Stimulated activated CD4-positive, alpha-beta T cell treated with anti-CD3 and anti-CD28 coated beads, TNF-alpha, amount 100 ng/mL, for 1 hour (primary cell): ENCODE measurements around the gene UBA3.
A peak's percentile ranks its signal among the peaks of the same experiment; 100 is the strongest.

Experiments used
- DNase-seq, 3 donors: peaks; one replicate each; pipeline ENCODE4 v3.0.0-alpha.2; 2020; ENCODE audit warnings: low read depth in 3 of 3, low spot score in 1 of 3

Gene UBA3

DNA sequence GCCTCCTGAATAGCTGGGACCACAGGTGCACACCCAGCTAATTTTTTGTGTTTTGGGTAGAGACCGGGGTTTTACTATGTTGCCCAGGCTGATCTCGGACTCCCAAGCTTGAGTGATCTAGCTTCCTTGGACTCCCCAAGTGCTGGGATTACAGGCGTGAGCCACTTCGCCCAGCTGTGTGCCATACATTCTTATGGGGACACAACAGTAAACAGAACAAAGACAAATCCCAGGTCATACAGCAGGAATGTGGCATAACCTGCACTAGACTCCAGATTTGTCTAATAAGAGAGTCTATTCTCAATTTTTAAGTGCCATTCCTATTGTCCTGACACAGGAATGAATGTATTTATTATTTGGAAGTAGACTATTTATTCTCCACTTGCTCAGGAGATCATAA is 22.2 kb upstream of the UBA3 start:
- no peak for DNase-seq

DNA sequence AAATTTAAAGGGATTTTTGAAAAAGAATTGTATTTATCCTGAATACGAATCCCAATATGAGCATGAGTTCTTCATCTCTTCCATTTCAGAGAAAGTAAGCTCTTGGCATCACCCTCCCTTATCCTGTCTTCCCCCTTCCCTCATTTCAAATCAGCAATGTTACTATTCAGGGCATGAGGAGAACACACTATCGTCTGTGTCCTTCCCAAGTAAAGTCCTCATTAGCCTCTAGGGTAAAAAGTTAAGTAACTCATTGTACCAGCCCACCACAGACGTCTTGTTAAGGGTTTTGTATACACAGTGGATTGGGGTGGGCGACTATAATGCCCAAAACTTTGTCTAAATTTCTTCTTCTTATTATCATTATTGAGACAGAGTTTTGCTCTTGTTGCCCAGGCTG is 19.4 kb upstream of the UBA3 start:
- DNase-seq, result no peak

DNA sequence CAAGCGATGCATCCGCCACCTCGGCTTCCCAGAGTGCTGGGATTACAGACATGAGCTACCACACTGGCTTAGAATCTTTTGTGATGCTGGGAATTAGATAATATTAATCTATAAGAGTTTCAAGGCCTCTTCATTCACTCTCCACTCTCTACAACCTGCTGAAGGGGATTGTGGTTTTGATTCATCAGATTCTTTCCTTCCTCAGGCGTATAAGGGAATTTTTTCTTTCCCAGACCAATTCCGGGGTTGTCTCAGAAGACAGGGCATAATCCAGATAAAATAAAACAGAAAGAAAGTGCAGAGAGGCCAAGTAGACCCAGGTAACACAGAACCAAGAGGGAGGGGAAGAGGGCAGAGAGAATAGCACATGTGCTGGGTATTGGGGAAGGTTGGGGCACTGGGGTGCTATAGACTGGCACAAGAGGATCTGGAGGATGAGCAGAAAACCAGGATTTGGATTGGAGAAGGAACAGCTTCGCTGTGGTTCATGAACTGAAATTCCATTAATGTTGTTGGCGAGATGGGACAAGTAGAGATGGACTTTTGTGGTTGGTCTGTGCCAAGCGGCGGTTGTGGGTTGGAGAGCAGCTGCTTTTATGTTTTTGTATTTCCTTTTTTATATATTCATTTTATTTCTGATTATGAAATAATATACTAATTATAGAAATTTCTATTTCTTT is 17.4 kb upstream of the UBA3 start:
- no peak for DNase-seq

DNA sequence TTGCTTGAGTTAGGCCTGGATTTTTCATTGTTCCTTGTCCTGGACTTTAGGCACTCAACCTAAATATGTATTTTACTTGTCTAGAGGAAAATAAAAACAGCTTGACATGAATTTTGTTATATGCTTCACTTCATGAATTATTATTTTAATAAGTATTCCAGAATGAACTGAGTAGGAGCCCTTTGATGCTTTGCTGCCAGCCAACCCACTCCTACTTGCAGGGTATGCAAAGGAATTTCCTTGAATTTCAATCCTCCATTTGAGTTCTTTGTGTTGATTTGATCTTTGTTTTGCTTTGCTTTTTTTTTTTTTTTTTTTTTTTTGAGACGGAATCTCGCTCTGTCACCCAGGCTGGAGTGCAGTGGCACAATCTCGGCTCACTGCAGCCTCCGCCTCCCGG is 16.1 kb upstream of the UBA3 start:
- no peak for DNase-seq

DNA sequence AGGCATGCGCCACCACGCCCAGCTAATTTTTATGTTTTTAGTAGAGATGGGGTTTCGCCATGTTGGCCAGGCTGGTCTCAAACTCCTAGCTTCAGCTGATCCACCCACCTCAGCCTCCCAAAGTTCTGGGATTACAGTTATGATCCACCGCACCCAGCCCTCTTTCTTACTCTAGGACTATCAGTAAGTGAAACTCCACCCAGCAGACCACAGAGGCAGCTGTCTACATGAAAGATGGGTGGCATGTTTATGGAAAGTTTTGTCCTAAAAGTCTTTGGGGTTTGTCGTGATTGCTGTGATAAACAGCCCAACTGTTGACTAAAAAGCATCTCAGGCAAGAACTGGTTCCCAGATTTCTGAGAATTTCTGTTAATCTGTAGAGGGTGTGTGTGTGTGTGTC is 15.5 kb upstream of the UBA3 start:
- no peak for DNase-seq

DNA sequence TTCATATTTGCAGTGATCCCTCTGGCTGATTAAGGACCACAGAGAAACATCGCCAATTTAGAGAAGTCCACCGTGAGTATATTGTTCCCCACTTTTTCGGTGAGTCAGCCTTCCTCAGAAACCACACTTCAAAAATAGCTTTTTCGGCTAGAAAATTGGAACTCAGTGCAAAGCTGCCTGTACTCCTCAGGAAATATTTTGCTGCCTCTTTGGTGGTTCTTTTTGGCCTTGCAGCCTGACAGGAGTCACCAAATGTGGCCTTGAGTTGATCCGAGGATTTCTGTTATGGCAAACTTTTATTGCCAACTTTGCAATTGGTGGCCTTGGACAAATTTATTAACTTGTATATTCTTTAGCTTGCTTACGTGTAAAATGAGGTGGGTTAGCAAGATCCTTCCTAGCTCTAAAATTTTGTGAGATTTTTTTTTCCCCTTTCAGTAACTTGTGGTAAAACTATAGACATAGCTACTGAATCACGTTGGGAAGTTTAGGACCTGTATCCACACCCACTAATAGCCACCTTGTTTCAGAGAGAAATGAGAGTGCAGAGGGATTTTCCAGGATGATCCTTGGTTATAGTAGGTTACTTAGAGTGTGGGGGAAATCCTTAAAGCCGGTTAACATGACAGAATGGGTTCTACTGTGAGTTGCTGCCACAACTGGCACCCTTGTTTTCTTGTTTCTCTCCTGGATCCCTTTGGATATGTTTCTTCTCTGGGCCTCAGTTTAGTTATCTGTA is 14.5 kb upstream of the UBA3 start:
- no peak for DNase-seq

DNA sequence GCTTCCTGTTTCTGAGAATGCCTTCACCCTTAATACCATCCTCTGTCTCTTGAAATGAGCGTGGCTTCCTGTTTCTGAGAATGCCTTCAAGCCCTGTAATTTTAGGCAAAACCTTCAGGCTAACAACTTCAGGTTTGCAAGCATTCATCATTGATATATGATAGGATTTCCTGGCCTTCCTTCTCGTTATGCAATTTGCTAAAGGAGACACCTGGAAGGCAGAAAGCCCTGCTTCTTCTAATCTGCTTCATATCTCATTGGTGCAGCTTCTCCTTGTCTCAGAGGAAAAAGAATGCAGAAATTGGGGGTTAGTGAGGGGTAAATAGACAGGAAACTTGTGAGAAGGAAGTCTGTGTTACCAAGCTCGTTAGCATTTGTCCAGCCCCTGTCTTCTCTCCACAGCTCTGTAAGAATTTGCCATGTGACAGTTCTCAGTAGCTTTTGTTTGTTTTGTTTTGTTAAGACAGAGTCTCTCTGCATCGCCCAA is 11.9 kb upstream of the UBA3 start:
- DNase-seq, result no peak

DNA sequence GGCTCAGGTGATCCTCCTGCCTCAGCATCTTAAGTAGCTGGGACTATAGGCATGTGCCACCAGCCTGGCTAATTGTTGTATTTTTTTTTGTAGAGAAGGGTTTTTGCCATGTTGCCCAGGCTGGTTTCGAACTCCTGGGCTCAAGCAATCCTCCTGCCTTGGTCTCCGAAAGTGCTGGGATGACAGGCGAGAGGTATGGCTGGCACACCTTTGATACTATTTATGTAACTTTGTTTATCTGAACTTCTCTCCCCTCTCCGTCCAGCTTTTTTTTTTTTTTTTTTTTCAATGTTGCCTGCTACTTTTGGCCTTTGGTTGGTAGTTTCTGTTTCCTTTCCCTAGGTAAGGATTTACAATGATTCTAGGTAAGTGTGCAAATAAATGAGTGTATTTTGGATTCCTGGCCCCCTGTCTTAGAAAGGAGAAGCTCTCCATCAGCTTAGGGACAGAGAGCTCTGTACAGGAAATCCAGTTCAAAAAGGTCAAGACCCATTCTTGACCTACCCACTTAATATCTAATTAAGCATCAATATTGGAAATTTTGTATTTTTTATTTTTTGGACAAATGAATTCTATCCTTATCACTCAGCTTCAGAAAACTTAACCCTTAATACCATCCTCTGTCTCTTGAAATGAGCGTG is 11.3 kb upstream of the UBA3 start:
- no peak for DNase-seq

DNA sequence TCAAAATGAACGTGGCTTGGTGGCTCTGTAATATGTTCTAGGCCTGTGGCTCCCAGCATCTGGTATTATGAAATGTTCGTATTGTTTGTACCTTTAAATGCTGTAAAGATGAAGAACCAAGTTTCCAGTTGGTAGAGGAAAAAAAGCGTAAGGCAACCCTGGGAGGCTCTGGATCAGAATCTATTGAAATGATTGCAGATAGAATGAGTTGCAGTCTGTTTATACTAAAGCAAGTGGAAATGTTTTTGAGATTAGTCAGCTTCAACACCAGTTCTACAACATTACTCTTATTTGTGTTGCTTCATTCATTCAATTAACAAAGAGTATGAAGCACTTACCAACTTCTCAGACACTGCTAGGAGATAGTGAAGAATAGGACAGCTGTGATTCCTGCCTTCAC is 9.9 kb upstream of the UBA3 start:
- no peak for DNase-seq

DNA sequence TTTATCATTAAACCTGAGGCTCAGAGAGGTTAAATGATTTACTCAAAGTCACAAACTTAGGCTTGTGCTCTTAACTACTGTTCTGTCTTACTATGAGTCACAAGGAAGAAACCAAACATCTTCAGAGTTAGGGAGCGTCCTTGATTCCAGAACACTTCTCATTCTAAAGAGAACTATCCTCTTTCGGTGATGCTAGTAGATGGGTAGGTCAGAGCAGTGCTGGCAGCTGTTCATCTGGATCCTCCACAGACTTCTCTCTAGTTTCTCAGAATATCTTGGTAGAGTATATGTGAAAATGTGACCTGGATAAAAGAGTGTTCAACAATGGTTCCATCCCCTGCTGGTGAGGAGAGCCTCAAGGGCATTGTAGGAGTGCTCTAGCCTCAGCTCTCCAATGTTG is 7.9 kb upstream of the UBA3 start:
- no peak for DNase-seq

DNA sequence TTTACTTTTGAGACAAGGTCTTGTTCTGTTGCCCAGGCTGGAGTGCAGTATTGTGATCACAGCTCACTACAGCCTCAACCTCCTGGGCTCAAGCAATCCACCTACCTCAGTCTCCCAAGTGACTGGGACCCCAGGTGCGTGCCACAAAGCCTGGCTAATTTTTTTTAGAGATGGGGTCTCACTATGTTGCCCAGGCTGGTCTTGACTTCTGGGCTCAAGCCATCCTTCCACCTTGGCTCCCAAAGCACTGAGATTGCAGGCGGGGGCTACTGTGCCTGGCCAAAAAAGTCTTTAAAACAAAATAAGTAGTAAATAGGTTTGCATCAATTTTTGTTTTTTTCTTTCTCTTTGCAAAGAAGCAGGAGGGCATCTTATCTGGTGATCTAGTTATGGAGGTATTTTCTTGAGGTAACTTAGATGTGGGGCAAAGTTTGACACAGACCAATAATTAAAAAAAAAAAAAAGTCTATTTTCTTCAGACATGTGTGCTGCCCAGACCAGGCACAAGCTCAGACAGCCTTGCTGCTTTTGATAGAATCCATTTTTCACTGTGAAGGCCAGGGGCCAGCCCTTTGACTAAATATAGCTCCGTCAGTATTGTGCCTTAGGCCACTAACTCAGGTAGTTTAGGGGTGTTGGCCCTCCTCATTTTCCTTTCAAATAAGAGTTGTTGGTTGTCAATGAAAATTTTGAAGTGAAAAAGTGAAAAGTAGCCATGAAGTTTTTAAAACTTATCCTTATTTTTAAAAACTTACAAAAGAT is 7.0 kb upstream of the UBA3 start:
- DNase-seq, result no peak

DNA sequence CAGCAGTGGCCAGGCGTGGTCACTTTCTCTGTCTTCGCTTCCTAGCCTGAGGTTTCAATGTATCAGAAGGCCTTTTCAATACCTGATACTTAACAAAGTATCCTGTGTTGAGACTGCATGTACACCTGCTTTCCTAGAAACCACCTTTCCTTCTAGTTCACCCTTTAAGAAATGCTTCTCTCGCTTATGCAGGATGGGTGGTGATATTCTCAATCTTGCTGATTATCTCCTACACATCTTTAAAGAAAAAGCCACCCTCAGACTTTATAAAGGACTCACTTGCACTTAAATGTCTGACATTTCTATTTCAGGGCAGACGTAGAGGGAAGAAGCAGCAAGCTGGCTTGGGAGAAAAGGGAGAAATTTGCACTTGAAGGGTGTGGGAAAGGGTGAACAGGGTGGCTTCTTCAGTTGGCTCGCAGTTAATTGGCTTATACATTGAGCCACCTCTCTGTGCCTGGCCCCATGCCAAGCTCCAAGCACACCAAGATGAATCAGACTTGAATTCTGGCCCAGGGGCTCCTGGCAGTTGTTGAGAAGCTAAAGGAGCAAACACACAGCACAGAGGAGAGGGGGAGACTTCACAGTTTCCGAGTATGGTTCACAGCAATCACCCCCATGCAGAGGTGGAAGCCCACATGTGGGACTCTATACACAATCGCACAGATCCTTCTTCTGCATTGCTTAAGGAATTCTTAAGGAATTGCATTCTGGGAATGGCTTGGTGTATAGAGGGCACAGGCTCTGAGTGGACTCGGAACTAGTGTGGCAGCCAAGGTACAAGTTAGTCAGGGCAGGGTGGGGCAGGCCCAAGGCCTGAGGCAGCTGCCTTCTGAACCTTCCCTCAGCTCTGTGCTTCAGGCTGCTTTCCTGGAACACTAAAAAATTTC is 5.9 kb upstream of the UBA3 start:
- peak; percentile 46 to 67 (median 58) for DNase-seq

DNA sequence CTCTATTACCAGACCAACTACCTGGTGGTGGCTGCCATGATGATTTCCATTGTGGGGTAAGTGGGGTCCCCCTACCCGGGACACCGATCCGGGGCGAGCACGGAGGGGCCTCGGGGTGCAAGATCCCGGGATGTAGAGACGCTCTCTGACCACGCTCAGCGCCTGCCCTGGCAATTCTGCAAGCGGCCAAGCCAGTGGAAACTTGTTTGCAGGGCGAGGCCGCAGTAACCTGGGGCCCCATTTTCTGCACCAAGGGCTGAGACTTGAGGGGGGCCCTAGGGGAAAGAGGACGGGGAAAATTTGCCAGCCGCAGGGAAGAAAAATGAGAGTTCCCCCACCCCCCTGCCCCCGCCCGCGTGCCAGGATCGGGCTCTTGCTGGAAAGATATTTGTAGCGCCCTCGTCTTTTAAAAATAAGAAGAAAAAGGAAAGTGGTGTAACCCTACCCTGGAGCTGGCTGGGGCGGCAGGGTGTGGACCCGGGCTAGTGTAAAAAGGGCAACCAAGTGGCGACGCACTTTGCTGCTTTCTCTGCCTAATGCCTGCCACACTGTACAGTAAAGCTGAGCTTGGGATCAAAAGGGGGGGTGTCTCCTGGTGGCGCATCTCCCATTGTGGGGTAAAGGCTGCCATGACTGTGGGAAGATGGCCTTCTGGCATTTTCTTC is 5.1 kb upstream of the UBA3 start:
- no peak for DNase-seq

DNA sequence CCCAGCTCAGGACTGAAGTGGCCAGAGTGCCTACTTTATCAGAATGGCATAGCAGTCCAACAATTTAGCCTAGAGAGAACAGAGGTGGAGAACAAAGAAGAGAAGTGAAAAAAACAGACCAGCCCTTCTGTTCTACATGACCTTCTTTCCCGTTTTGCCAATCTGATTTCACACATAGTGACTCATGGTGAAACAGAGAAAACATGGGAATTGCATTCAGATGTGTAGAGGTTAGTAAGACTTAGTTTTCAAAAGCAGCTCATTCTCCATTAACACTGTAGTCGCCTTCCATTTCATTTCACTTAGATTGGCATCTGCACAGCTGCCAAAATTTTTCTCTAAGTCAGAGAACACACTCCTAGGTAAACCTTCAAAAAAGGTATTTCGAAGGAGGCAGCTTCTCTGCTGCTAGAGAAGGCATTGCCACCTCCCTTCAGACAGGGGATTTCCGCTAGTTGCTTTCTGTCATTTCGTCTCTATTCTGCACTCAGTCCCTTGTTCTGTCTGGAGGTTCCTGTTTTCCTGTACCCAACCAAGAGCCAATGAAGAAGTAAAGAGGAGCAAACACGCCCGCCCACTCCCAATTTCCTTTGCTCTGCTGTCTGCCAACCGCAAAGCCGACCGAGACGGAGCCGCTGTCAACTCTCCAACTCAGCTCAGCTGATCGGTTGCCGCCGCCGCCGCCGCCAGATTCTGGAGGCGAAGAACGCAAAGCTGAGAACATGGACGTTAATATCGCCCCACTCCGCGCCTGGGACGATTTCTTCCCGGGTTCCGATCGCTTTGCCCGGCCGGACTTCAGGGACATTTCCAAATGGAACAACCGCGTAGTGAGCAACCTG is 4.4 kb upstream of the UBA3 start, which contains the start of gene ARL6IP5:
ARL6IP5 (plus strand) TSS at position 612 of the 842 bp plus-strand sequence; CDS start at position 723, 111 bp downstream.
- peak; percentile 77 to 81 (median 79) for DNase-seq

DNA sequence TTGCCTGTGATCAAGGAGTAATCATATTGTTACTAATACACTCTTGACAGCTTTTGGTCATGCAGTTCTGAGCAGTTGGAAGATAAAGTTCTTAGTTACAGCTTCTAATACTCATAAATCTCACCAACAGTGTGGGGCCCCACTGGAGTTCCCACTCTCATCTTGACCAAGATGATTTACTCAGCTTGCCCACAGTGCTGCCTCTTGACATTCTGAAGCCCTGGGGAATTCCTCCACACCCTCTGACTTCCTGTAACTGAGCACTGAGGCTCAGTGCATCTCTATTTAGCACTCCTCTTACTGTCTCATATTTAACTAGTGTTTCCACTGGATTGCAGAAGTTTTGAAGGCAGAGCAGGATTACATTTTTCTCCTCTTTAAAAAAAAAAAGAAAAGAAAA is 2.6 kb upstream of the UBA3 start:
- DNase-seq, result peak; percentile 26 to 36 (median 33)

DNA sequence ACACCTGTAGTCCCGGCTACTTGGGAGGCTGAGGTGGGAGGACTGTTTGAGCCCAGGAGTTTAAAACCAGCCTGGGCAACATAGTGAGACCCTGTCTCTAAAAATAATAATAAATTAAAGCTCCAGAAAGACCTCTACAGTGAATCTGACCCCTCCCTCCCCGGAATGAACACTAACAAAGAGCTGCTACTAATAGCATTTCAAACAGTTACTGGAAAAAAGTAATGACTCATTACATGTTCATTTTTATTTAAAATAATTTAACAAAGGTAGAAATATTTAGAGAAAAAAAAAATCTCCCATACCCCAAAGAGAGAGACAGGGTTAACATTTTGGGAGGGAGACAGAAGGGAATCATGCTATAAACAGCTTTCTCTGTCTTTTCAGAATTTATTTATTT is 2.2 kb upstream of the UBA3 start:
- no peak for DNase-seq

DNA sequence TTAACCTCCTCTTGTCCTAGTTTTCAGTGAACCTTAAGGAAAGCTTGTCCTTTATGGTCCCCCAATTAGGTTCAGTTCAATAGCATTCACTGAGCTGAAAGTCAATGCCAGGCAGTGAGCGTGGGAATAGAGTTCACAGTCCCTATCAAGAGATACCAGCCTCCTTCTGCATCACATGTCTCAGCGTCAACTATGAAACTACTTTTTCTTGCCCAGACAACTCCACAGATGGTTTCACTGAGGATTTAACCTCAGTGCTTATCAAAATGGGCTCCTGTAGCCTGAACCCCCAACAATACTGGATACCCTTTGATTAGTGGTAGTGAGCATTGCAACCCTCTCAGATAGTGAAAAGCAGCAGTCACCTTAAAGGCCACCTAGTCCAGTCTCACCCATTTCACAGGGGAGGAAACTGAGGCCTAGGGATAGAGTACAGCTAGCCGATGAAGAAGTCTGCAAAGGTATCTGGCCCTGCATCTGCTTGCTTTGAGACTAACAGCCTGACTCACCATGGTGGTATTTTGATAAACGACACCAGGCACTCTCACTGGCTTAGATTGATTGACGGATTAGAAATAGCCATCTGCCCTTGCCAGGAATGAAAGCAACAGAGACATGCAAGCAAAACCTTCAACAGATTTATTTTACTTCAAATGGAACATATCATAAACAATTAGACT is 1.6 kb upstream of the UBA3 start:
- no peak for DNase-seq
